ENCODE results near the gene TBC1D9B. TPM values are rescaled to one million over a fixed set of nuclear protein-coding genes. Genes with fewer than 3 reads are reported as not detected.
"Not testable (repeated sequence)": the region's sequence is repeated elsewhere in the genome, so short reads cannot be mapped to it uniquely, and the experiment has no call there.

TBC1D9B gene
- total and polyA plus RNA-seq, 5 donors, result 36.2 to 51.5 (median 43.1) TPM

DNA sequence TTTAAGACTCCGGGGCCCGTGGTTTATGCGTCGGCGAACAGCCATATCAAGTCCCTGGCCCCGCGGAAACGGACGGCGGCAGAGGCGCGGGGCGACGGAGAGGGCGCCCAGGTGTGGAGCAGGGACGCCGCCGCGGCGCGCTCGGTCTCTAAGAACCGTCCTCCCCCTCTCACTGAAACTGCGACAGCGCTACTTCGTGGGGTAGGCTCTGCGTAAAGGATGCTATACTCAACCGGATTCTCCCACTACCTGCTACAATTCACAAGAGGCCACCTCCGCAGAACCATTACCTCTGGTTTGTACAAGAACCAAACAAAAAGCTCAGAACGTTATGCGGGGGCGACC is 49.5 kb downstream of the TBC1D9B start:
- no peaks in the 10 kb centered on the region for H3K9me3 ChIP-seq (ENCODE audit: control insufficient read depth, low read length)
- intact Hi-C loops (cut with DNase I), result no loop called here
- WGBS, result under 1% methylated on average over 32 of the region's 32 CpGs
- no peak overlapping the region for H3K27ac ChIP-seq (ENCODE audit: low read length)
- peak overlapping the region; percentile 46 for H3K4me3 ChIP-seq (ENCODE audit: low read length)
- ATAC-seq, result peak; percentile 43 to 50
- peak in 2 of 3 donors; percentile 68 to 71 for DNase-seq
- H3K27me3 ChIP-seq (ENCODE audit: control insufficient read depth, insufficient read depth), result no peaks in the 10 kb centered on the region
- H3K4me1 ChIP-seq (ENCODE audit: control insufficient read depth, insufficient read depth, low read length), result no peaks in the 10 kb centered on the region

DNA sequence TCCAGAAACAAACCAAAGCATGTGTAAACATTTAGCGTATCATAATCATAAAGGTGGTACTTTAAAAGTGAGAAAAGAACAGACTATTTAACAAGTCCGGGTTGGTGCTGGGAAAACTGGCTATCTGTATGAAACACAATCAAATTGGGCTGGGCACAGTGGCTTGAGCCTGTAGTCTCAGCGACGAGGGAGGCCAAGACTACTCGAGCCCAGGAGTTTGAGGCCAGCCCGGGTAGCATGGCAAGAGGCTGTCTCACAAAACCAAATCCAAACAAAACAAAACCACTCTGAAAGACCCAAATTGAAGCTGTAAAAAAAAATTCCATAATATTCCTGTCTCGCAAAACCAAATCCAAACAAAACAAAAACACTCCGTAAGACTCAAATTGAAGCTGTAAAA is 53.3 kb downstream of the TBC1D9B start:
- Histone ChIP-seq H3K4me3 (ENCODE audit: low read length) (no peak overlapping the region), H3K9me3 (ENCODE audit: control insufficient read depth, low read length) (no peaks in the 10 kb centered on the region), H3K27ac (ENCODE audit: low read length) (no peak overlapping the region), H3K27me3 (ENCODE audit: control insufficient read depth, insufficient read depth) (no peaks in the 10 kb centered on the region), H3K4me1 (ENCODE audit: control insufficient read depth, insufficient read depth, low read length) (no peaks in the 10 kb centered on the region)
- DNase-seq, result no peak
- ATAC-seq, result no peak
- intact Hi-C loops (cut with DNase I), result no loop called here
- WGBS, result 89% methylated on average over 8 of the region's 8 CpGs

DNA sequence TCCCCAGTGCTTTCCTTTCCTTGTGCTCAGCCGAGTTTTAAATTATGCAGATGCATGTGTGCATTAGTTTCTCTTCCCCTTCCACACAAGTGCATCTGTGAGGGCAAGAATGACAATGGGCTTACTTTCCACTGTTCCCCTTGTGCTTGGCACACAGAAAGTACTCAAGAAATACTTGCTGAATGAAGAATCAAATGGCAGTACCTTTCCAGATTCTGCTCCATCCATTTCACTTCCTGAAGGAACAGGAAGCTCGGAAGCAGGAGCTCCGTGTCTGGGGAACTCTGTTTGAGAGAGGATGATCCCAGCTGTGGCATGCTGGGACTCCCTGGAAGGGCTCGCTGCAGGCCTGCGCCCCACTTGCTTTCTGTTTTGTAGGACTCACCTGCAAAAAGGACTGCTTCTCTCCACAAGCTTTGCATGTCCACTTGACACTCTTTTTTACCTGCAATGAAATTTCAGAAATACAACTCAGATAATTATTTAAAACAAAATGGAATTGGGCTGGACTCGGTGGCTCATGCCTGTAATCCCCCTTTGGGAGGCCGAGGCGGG is 54.6 kb downstream of the TBC1D9B start:
- Histone ChIP-seq H3K27ac (ENCODE audit: low read length) (no peak overlapping the region), H3K4me3 (ENCODE audit: low read length) (no peak overlapping the region), H3K27me3 (ENCODE audit: control insufficient read depth, insufficient read depth) (no peaks in the 10 kb centered on the region), H3K4me1 (ENCODE audit: control insufficient read depth, insufficient read depth, low read length) (no peaks in the 10 kb centered on the region), H3K9me3 (ENCODE audit: control insufficient read depth, low read length) (no peaks in the 10 kb centered on the region)
- 82% methylated on average over 8 of the region's 8 CpGs for WGBS
- intact Hi-C loops (cut with DNase I), result no loop called here
- ATAC-seq, result no peak
- no peak for DNase-seq

DNA sequence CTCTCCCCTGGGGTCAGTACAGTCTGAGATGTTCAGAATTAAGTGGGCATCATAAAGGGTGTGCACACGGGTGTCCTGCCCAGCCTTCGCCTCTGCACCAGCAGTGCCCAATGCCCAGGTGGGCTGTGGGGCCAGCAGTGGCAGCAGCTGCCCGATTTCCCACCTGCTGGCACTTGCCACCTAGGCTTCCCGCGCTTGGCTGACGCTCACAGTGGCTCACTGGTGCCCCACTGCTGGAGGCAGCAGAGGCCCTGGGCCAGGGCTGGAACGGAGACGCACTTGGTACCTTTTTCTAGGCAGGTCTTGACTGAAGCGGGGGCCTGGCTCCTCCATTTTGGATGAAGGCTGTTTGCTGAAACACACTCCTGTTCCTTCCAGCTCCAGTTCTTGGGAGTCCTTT is 66.1 kb downstream of the TBC1D9B start:
- Histone ChIP-seq H3K27me3 (ENCODE audit: control insufficient read depth, insufficient read depth) (no peaks in the 10 kb centered on the region), H3K9me3 (ENCODE audit: control insufficient read depth, low read length) (no peaks in the 10 kb centered on the region), H3K27ac (ENCODE audit: low read length) (no peak overlapping the region), H3K4me1 (ENCODE audit: control insufficient read depth, insufficient read depth, low read length) (no peaks in the 10 kb centered on the region), H3K4me3 (ENCODE audit: low read length) (no peak overlapping the region)
- 97% methylated on average over 9 of the region's 9 CpGs for WGBS
- DNase-seq, result no peak
- intact Hi-C loops (cut with DNase I), result no loop called here
- ATAC-seq, result no peak

DNA sequence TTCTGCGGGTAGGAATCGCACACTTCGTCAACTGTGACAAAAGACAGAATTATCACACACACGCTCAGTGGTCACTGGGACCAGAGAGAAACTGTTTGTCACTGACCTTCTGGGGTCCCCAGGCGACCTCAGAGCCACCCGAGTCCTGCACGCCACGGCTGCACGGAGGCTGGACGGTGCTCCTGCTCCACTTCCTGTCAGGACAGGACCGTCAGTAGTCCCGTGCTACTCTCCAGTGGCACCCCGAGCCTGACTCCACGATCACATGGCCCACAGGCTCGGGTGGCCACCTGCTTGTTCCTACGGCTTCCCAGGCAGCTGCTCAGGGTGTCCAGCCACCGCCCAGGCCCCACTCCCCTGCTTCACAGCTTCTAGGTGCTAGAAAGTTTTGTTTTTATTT is 66.9 kb downstream of the TBC1D9B start:
- no peaks in the 10 kb centered on the region for H3K9me3 ChIP-seq (ENCODE audit: control insufficient read depth, low read length)
- 87% methylated on average over 17 of the region's 17 CpGs for WGBS
- no peaks in the 10 kb centered on the region for H3K27me3 ChIP-seq (ENCODE audit: control insufficient read depth, insufficient read depth)
- ATAC-seq (no peak), DNase-seq (no peak)
- no peaks in the 10 kb centered on the region for H3K4me1 ChIP-seq (ENCODE audit: control insufficient read depth, insufficient read depth, low read length)
- H3K27ac ChIP-seq (ENCODE audit: low read length), result no peak overlapping the region
- H3K4me3 ChIP-seq (ENCODE audit: low read length), result no peak overlapping the region
- intact Hi-C loops (cut with DNase I), result no loop called here

DNA sequence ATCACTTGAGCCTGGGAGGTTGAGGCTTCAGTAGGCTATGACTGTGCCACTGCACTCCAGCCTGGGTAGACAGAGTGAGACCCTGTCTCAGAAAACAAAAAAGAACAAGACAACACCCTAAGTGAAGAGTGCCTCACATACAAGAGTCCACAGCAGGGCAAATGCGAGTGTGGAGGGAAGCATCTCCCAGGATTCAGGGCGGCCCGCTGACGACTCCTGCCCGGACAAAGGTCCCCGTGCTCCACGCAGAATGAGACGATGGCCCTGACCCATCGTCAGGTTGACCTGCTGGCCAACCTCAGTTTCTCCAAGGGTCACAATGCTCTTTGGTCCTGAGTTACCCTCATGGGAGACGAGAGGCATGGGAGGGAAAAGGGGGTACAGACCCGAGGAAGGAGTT is 67.4 kb downstream of the TBC1D9B start:
- WGBS, result 94% methylated on average over 11 of the region's 11 CpGs
- peak in 1 of 3 donors; percentile 15 for DNase-seq
- intact Hi-C loops (cut with DNase I), result no loop called here
- no peak overlapping the region for H3K27ac ChIP-seq (ENCODE audit: low read length)
- H3K9me3 ChIP-seq (ENCODE audit: control insufficient read depth, low read length), result no peaks in the 10 kb centered on the region
- ATAC-seq, result no peak
- no peak overlapping the region for H3K4me3 ChIP-seq (ENCODE audit: low read length)
- no peaks in the 10 kb centered on the region for H3K27me3 ChIP-seq (ENCODE audit: control insufficient read depth, insufficient read depth)
- no peaks in the 10 kb centered on the region for H3K4me1 ChIP-seq (ENCODE audit: control insufficient read depth, insufficient read depth, low read length)

DNA sequence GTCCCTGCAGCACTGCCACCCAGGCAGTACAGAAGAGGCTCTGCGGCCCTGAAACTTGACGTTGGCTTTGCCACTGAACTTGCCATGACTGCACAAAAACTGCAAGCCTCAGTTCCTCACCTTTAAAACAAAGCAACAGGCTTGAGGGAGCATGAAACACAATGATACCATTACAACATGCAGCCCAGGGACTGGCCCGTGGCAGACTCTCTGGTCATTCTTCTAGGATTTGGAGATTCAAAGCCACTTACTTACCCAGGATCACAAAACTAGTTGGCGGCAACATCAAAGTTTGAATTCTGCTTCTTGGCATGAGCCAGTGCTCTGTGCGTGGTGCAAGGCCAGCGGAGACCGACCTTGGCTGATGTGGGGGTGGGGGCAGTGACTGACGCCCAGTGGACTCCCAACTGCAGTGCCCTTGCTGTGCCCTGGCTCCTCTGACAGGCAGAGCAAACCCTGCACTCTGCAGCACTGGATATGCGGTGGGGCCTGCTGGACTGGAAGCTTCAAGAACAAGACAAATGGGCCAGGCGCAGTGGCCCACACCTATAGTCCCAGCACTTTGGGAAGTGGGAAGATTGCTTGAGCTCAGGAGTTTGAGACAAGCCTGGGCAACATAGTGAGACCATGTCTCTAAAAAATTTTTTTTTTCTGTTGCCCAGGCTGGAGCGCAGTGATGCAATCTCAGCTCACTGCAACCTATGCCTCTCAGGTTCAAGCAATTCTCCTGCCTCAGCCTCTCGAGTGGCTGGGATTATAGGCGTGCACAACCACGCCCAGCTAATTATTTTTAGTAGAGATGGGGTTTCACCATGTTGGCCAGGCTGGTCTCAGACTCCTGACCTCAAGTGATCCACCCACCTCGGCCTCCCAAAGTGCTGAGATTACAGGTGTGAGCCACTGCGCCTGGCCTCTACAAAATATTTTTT is 68.1 kb downstream of the TBC1D9B start:
- Histone ChIP-seq H3K27ac (ENCODE audit: low read length) (peak overlapping the region; percentile 12), H3K4me1 (ENCODE audit: control insufficient read depth, insufficient read depth, low read length) (no peaks in the 10 kb centered on the region), H3K27me3 (ENCODE audit: control insufficient read depth, insufficient read depth) (no peaks in the 10 kb centered on the region), H3K9me3 (ENCODE audit: control insufficient read depth, low read length) (no peaks in the 10 kb centered on the region), H3K4me3 (ENCODE audit: low read length) (no peak overlapping the region)
- ATAC-seq, result peak; percentile 39 to 50
- intact Hi-C loops (cut with DNase I), result no loop called here
- 82% methylated on average over 16 of the region's 16 CpGs for WGBS
- peak in 1 of 3 donors; percentile 59 for DNase-seq

DNA sequence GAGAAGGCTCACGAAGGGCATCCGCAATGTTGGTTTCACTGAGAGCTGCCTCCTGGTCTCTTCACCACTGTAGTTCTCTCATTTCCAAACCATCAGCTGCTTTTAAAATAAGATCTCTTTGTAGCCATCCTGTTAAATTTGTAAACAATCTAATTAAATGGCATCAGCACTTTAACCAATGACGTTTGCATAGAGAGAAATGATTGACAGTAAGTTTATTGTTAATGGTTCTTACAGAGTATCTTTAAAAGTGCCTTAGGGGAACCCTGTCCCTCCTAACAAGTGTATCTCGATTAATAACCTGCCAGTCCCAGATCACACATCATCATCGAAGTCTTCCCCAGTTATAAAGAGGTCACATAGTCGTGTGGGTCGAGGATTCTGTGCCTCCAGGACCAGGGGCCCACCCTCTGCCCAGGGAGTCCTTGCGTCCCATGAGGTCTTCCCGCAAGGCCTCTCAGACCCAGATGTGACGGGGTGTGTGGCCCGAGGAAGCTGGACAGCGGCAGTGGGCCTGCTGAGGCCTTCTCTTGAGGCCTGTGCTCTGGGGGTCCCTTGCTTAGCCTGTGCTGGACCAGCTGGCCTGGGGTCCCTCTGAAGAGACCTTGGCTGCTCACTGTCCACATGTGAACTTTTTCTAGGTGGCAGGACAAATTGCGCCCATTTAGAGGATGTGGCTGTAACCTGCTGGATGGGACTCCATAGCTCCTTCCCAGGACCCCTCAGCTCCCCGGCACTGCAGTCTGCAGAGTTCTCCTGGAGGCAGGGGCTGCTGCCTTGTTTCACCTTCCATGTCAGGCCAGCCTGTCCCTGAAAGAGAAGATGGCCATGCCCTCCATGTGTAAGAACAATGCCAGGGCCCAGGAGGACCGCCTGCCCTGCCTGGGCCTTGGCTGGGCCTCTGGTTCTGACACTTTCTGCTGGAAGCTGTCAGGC is 70.4 kb downstream of the TBC1D9B start:
- H3K4me1 ChIP-seq (ENCODE audit: control insufficient read depth, insufficient read depth, low read length), result no peaks in the 10 kb centered on the region
- intact Hi-C loops (cut with DNase I), result no loop called here

DNA sequence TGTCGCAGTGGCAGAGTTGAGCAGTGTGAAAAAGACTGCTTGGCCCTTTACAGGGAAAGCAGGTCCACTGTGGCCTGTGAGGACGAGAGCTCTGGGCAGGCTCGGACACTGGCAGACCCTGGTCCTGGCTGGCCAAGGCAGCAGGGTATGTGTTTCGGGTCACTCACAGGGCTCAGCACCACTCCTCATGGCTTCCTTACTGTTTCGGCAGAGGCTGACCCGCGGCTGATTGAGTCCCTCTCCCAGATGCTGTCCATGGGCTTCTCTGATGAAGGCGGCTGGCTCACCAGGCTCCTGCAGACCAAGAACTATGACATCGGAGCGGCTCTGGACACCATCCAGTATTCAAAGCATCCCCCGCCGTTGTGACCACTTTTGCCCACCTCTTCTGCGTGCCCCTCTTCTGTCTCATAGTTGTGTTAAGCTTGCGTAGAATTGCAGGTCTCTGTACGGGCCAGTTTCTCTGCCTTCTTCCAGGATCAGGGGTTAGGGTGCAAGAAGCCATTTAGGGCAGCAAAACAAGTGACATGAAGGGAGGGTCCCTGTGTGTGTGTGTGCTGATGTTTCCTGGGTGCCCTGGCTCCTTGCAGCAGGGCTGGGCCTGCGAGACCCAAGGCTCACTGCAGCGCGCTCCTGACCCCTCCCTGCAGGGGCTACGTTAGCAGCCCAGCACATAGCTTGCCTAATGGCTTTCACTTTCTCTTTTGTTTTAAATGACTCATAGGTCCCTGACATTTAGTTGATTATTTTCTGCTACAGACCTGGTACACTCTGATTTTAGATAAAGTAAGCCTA is 71.3 kb downstream of the TBC1D9B start:
- Histone ChIP-seq H3K27ac (ENCODE audit: low read length) (no peak overlapping the region), H3K4me1 (ENCODE audit: control insufficient read depth, insufficient read depth, low read length) (no peaks in the 10 kb centered on the region)

More for the DNA sequence above, 70.4 kb downstream of the TBC1D9B start:
- 83% methylated on average over 15 of the region's 15 CpGs for WGBS
- H3K27me3 ChIP-seq (ENCODE audit: control insufficient read depth, insufficient read depth), result no peaks in the 10 kb centered on the region
- H3K4me3 ChIP-seq (ENCODE audit: low read length), result no peak overlapping the region
- no peak for DNase-seq
- H3K27ac ChIP-seq (ENCODE audit: low read length), result no peak overlapping the region
- peak; percentile 7 to 17 for ATAC-seq
- no peaks in the 10 kb centered on the region for H3K9me3 ChIP-seq (ENCODE audit: control insufficient read depth, low read length)

DNA sequence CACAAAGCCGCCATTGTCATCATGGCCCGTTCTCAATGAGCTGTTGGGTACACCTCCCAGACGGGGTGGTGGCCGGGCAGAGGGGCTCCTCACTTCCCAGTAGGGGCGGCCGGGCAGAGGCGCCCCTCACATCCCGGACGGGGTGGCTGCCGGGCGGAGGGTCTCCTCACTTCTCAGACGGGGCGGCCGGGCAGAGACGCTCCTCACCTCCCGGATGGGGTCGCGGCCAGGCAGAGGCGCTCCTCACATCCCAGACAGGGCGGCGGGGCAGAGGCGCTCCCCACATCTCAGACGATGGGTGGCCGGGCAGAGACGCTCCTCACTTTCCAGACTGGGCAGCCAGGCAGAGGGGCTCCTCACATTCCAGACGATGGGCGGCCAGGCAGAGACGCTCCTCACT is 72.8 kb downstream of the TBC1D9B start:
- H3K27ac ChIP-seq (ENCODE audit: low read length); H3K9me3 ChIP-seq (ENCODE audit: control insufficient read depth, low read length); H3K4me3 ChIP-seq (ENCODE audit: low read length); intact Hi-C loops (cut with DNase I); H3K27me3 ChIP-seq (ENCODE audit: control insufficient read depth, insufficient read depth); H3K4me1 ChIP-seq (ENCODE audit: control insufficient read depth, insufficient read depth, low read length); ATAC-seq: not testable (repeated sequence)
- DNase-seq, result peak in 1 of 3 donors; percentile 37
- WGBS, result 94% methylated on average over 22 of the region's 28 CpGs

More for the DNA sequence above, 71.3 kb downstream of the TBC1D9B start:
- DNase-seq (no peak), ATAC-seq (peak; percentile 27 to 44)
- intact Hi-C loops (cut with DNase I), result no loop called here
- WGBS, result 82% methylated on average over 19 of the region's 19 CpGs
- no peak overlapping the region for H3K4me3 ChIP-seq (ENCODE audit: low read length)
- H3K27me3 ChIP-seq (ENCODE audit: control insufficient read depth, insufficient read depth), result no peaks in the 10 kb centered on the region
- no peaks in the 10 kb centered on the region for H3K9me3 ChIP-seq (ENCODE audit: control insufficient read depth, low read length)
